Measurements from ENCODE around the gene KANTR. TPM values are rescaled to one million over a fixed set of nuclear protein-coding genes. Genes with fewer than 3 reads are reported as not detected.

The KANTR gene
- polyA plus RNA-seq, 3 donors, result 0.32 to 4.3 (median 0.44) TPM

GRCh38 chrX:53088136-53088974 is 5.6 kb upstream of the KANTR start:
- H3K4me2 ChIP-seq (replicated peaks; ENCODE audit: extremely low read depth, low read length, poor library complexity, severe bottlenecking), result peak overlapping the region; percentile 47
- Mint-ChIP-seq H3K36me3 (peaks cover 0 to 20% of the 10 kb centered on the region in 2 donors), H3K9me3 (peaks cover 0 to 6% (median 0%) of the 10 kb centered on the region in 7 donors), H3K27me3 (ENCODE audit: low read depth in 3 of 3) (peaks cover 11 to 30% (median 15%) of the 10 kb centered on the region in 3 donors), H3K27ac (peak overlapping the region in 3 of 7 donors; percentile 37 to 75 (median 54)), H3K4me3 (peak overlapping the region; percentile 59 to 83), H3K4me1 (peaks cover 28% of the 10 kb centered on the region)
- H4K20me1 ChIP-seq (ENCODE audit: insufficient read depth, low read length), result no peaks in the 10 kb centered on the region
- H3K9me3 ChIP-seq (replicated peaks in 1 of 2; ENCODE audit: control insufficient read depth in 1 of 2, insufficient read depth in 1 of 2, low read length in 2 of 2), result no peaks in the 10 kb centered on the region
- peak in 2 of 3 donors; percentile 15 to 50 for DNase-seq
- H3K4me1 ChIP-seq (ENCODE audit: control insufficient read depth in 1 of 2, insufficient read depth in 2 of 2, low read length in 2 of 2), result peaks cover 21 to 28% of the 10 kb centered on the region in 2 donors
- peak overlapping the region in 1 of 3 experiments; percentile 45 for H3K4me3 ChIP-seq (replicated peaks in 1 of 3; ENCODE audit: low read depth in 2 of 3, low read length in 3 of 3)
- no peaks in the 10 kb centered on the region for H3K27me3 ChIP-seq (ENCODE audit: control insufficient read depth in 2 of 2, insufficient read depth in 2 of 2, low read length in 2 of 2)
- WGBS (ENCODE audit: insufficient coverage), result 34% methylated on average over 22 of the region's 51 CpGs
- no peaks in the 10 kb centered on the region for H3K36me3 ChIP-seq (replicated peaks in 1 of 2; ENCODE audit: control insufficient read depth in 1 of 2, insufficient read depth in 2 of 2, low read length in 2 of 2)
- TF ChIP-seq CTCF (IDR thresholded peaks at IDR 0.05), result no peak
- H3K27ac ChIP-seq (ENCODE audit: low read depth in 1 of 2, low read length in 2 of 2), result no peak overlapping the region
- no peak overlapping the region for H3K9ac ChIP-seq (ENCODE audit: insufficient read depth, low read length, poor library complexity, severe bottlenecking)
- intact Hi-C loops (cut with micrococcal nuclease), result no loop called here
- no peak overlapping the region for H2AFZ ChIP-seq (ENCODE audit: insufficient read depth, low read depth, low read length, poor library complexity, severe bottlenecking)
- no peaks in the 10 kb centered on the region for H3K79me2 ChIP-seq (ENCODE audit: insufficient read depth, low read length)

- WGBS (ENCODE audit: insufficient coverage), result 50% methylated on average over 2 of the region's 11 CpGs
- H3K27me3 Mint-ChIP-seq (ENCODE audit: low read depth in 3 of 3), result peaks cover 9 to 22% (median 12%) of the 10 kb centered on the region in 3 donors
- DNase-seq, result peak in 2 of 3 donors; percentile 30 to 55
Measured at GRCh38 chrX:53089224-53089842, 4.6 kb upstream of the KANTR start.

More at GRCh38 chrX:53089224-53089842, 4.6 kb upstream of the KANTR start:
- H3K4me3 Mint-ChIP-seq, result peak overlapping the region; percentile 59 to 83
- peak overlapping the region; percentile 47 for H3K4me2 ChIP-seq (replicated peaks; ENCODE audit: extremely low read depth, low read length, poor library complexity, severe bottlenecking)
- H3K4me1 Mint-ChIP-seq, result peaks cover 27% of the 10 kb centered on the region
- H3K79me2 ChIP-seq (ENCODE audit: insufficient read depth, low read length), result no peaks in the 10 kb centered on the region
- no peaks in the 10 kb centered on the region for H3K9me3 ChIP-seq (replicated peaks in 1 of 2; ENCODE audit: control insufficient read depth in 1 of 2, insufficient read depth in 1 of 2, low read length in 2 of 2)
- no peaks in the 10 kb centered on the region for H3K27me3 ChIP-seq (ENCODE audit: control insufficient read depth in 2 of 2, insufficient read depth in 2 of 2, low read length in 2 of 2)
- peaks cover 24 to 30% of the 10 kb centered on the region in 2 donors for H3K4me1 ChIP-seq (ENCODE audit: control insufficient read depth in 1 of 2, insufficient read depth in 2 of 2, low read length in 2 of 2)
- peak; percentile 74 for TF ChIP-seq CTCF (IDR thresholded peaks at IDR 0.05)
- H3K36me3 ChIP-seq (replicated peaks in 1 of 2; ENCODE audit: control insufficient read depth in 1 of 2, insufficient read depth in 2 of 2, low read length in 2 of 2), result no peaks in the 10 kb centered on the region
- H3K27ac Mint-ChIP-seq, result peak overlapping the region in 1 of 7 donors; percentile 37
- no peak overlapping the region for H2AFZ ChIP-seq (ENCODE audit: insufficient read depth, low read depth, low read length, poor library complexity, severe bottlenecking)
- peak overlapping the region in 1 of 3 experiments; percentile 45 for H3K4me3 ChIP-seq (replicated peaks in 1 of 3; ENCODE audit: low read depth in 2 of 3, low read length in 3 of 3)
- intact Hi-C loops (cut with micrococcal nuclease), result no loop called here
- H3K36me3 Mint-ChIP-seq, result peaks cover 0 to 16% of the 10 kb centered on the region in 2 donors
- no peaks in the 10 kb centered on the region for H4K20me1 ChIP-seq (ENCODE audit: insufficient read depth, low read length)
- H3K9ac ChIP-seq (ENCODE audit: insufficient read depth, low read length, poor library complexity, severe bottlenecking), result no peak overlapping the region
- H3K27ac ChIP-seq (ENCODE audit: low read depth in 1 of 2, low read length in 2 of 2), result no peak overlapping the region
- peaks cover 0 to 6% (median 0%) of the 10 kb centered on the region in 7 donors for H3K9me3 Mint-ChIP-seq
